Prostate gland (tissue), 2 donors: ENCODE data around the gene TNFRSF1B.

ENCODE experiments used
- POLR2A ChIP-seq: fragments of 450-650 bp; IDR thresholded peaks from one replicate; pipeline ENCODE4 v1.6.1; 2016; ENCODE audit warnings: antibody characterized with exemption, mild to moderate bottlenecking
- TF ChIP-seq, protein P1 (sequence below), 4 experiments: fragments of 200-600 bp in 2 of 4; fragments of 450-650 bp in 2 of 4; sonication (generic) in 2 of 4; IDR thresholded peaks; 1 replicate in 3 of 4; 2 replicates in 1 of 4; pipeline ENCODE4 v1.5.1; 2016 to 2019; ENCODE audit warnings: antibody characterized with exemption in 4 of 4, mild to moderate bottlenecking in 2 of 4, moderate library complexity in 2 of 4

DNA sequence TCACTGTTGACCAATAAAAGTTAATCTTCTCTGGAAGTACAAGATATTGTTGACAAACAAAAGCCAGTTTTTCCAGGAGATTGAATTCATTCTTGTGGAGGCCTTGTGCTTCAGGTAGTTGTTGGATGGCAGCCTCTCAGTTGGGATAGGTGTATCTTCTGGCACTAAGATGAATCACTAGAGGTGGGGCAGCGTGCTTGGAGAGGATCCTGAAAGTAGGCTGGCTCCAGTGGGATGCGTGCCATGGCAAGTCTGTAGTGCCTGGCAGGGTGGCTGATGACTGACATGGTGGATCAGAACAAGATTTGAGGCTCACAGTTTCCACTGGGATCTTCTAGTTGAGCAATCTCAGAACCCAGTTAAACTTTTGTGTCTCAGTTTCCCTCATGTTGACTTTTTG lies 65.4 kb downstream of the TNFRSF1B start:
- TF ChIP-seq POLR2A, result no peak
- TF ChIP-seq, protein P1, sequence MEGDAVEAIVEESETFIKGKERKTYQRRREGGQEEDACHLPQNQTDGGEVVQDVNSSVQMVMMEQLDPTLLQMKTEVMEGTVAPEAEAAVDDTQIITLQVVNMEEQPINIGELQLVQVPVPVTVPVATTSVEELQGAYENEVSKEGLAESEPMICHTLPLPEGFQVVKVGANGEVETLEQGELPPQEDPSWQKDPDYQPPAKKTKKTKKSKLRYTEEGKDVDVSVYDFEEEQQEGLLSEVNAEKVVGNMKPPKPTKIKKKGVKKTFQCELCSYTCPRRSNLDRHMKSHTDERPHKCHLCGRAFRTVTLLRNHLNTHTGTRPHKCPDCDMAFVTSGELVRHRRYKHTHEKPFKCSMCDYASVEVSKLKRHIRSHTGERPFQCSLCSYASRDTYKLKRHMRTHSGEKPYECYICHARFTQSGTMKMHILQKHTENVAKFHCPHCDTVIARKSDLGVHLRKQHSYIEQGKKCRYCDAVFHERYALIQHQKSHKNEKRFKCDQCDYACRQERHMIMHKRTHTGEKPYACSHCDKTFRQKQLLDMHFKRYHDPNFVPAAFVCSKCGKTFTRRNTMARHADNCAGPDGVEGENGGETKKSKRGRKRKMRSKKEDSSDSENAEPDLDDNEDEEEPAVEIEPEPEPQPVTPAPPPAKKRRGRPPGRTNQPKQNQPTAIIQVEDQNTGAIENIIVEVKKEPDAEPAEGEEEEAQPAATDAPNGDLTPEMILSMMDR (IDR thresholded peaks at IDR 0.05), result no peak
